Activated T-cell treated with anti-CD3 and anti-CD28 coated beads, Interleukin-2, amount 50 U/mL, for 72 hours (primary cell): Measurements from ENCODE around the gene MAP3K4. TPM values are rescaled to one million over a fixed set of nuclear protein-coding genes. Genes with fewer than 3 reads are reported as not detected.
"Not testable (repeated sequence)": the region's sequence is repeated elsewhere in the genome, so short reads cannot be mapped to it uniquely, and the experiment has no call there.

Experiments
- ATAC-seq, 2 donors: fragments of 150-1000 bp; cut with Tn5 transposase; replicated peaks in 1 of 2; 2 replicates each; pipeline ENCODE4 v1.10.0; 2021; ENCODE audit warnings: moderate library complexity in 2 of 2, mild to moderate bottlenecking in 1 of 2
- DNase-seq, 2 donors: peaks; one replicate each; pipeline ENCODE4 v3.0.0; 2021 to 2022; ENCODE audit warnings: mixed read lengths in 1 of 2
- H3K27ac Mint-ChIP-seq: one replicate; pipeline ENCODE4 v1.8.0; 2022; ENCODE audit warnings: mild to moderate bottlenecking, moderate library complexity, mixed read lengths
- H3K27me3 Mint-ChIP-seq: one replicate; pipeline ENCODE4 v1.8.0; 2022; ENCODE audit warnings: low read depth, mixed read lengths
- H3K36me3 Mint-ChIP-seq, 2 donors: one replicate each; pipeline ENCODE4 v1.8.0; 2022; ENCODE audit warnings: mixed read lengths in 2 of 2, mild to moderate bottlenecking in 1 of 2; ENCODE audit not compliant: insufficient read depth in 2 of 2
- H3K4me1 Mint-ChIP-seq: one replicate; pipeline ENCODE4 v1.8.0; 2022; ENCODE audit warnings: low read depth, mixed read lengths
- H3K4me3 Mint-ChIP-seq, 2 donors: one replicate each; pipeline ENCODE4 v1.8.0; 2022; ENCODE audit warnings: mild to moderate bottlenecking in 2 of 2, mixed read lengths in 2 of 2, moderate library complexity in 2 of 2
- H3K9me3 Mint-ChIP-seq, 2 donors: one replicate each; pipeline ENCODE4 v1.8.0; 2022; ENCODE audit warnings: mixed read lengths in 2 of 2
- total RNA-seq, 2 donors: library from RNA; stranded (reverse); gene quantifications; one replicate each; pipeline ENCODE4 v1.2.3, GENCODE V29; 2022

Gene MAP3K4
- total RNA-seq, 2 donors from 2014 or later = 47.3 to 50.9 TPM

GRCh38 chr6:161117942-161118341, 126.4 kb downstream of the MAP3K4 start:
- peaks cover 4 to 12% of the 10 kb centered on the region in 2 donors for H3K9me3 Mint-ChIP-seq
- peaks cover 26 to 61% of the 10 kb centered on the region in 2 donors for H3K36me3 Mint-ChIP-seq
- no peaks in the 10 kb centered on the region for H3K27me3 Mint-ChIP-seq
- peaks cover 21% of the 10 kb centered on the region for H3K4me1 Mint-ChIP-seq
- DNase-seq = no peak
- H3K4me3 Mint-ChIP-seq = no peak overlapping the region
- no peak overlapping the region for H3K27ac Mint-ChIP-seq
- no peak for ATAC-seq

GRCh38 chr6:161123319-161123718, 131.8 kb downstream of the MAP3K4 start:
- not testable (repeated sequence) for H3K27ac Mint-ChIP-seq, H3K4me3 Mint-ChIP-seq, DNase-seq, ATAC-seq, H3K27me3 Mint-ChIP-seq
- H3K9me3 Mint-ChIP-seq = peaks cover 15 to 17% of the 10 kb centered on the region in 2 donors
- peaks cover 39 to 71% of the 10 kb centered on the region in 2 donors for H3K36me3 Mint-ChIP-seq
- H3K4me1 Mint-ChIP-seq = peaks cover 14% of the 10 kb centered on the region

- Mint-ChIP-seq H3K27me3 (no peaks in the 10 kb centered on the region), H3K36me3 (peaks cover 35 to 50% of the 10 kb centered on the region in 2 donors), H3K27ac (peak overlapping the region; percentile 7), H3K9me3 (peaks cover 8 to 15% of the 10 kb centered on the region in 2 donors), H3K4me3 (no peak overlapping the region), H3K4me1 (peaks cover 24% of the 10 kb centered on the region)
- ATAC-seq (no peak), DNase-seq (no peak)
These were observed 134.0 kb downstream of the MAP3K4 start for GRCh38 chr6:161125591-161125990.

GRCh38 chr6:161127071-161127740, 135.6 kb downstream of the MAP3K4 start:
- DNase-seq (no peak), ATAC-seq (no peak)
- no peak overlapping the region for H3K4me3 Mint-ChIP-seq
- H3K27ac Mint-ChIP-seq = peak overlapping the region; percentile 93
- H3K27me3 Mint-ChIP-seq = no peaks in the 10 kb centered on the region
- H3K9me3 Mint-ChIP-seq = peaks cover 3 to 13% of the 10 kb centered on the region in 2 donors
- H3K36me3 Mint-ChIP-seq = peaks cover 32 to 40% of the 10 kb centered on the region in 2 donors
- H3K4me1 Mint-ChIP-seq = peaks cover 24% of the 10 kb centered on the region

- Mint-ChIP-seq H3K36me3 (peaks cover 30 to 31% of the 10 kb centered on the region in 2 donors), H3K9me3 (peaks cover 3 to 13% of the 10 kb centered on the region in 2 donors), H3K27me3 (no peaks in the 10 kb centered on the region), H3K27ac (peak overlapping the region; percentile 76), H3K4me1 (peaks cover 24% of the 10 kb centered on the region), H3K4me3 (peak overlapping the region; percentile 45 to 46)
- DNase-seq (peak in 1 of 2 donors; percentile 12), ATAC-seq (peak; percentile 57 to 59)
These were observed 136.7 kb downstream of the MAP3K4 start for GRCh38 chr6:161128230-161128629.

GRCh38 chr6:161128680-161129196, 137.2 kb downstream of the MAP3K4 start:
- peaks cover 3 to 10% of the 10 kb centered on the region in 2 donors for H3K9me3 Mint-ChIP-seq
- H3K36me3 Mint-ChIP-seq = peaks cover 26% of the 10 kb centered on the region in 2 donors
- H3K27ac Mint-ChIP-seq = peak overlapping the region; percentile 76
- peak; percentile 51 to 56 for DNase-seq
- no peaks in the 10 kb centered on the region for H3K27me3 Mint-ChIP-seq
- H3K4me3 Mint-ChIP-seq = peak overlapping the region; percentile 45 to 46
- peak; percentile 79 to 83 for ATAC-seq
- H3K4me1 Mint-ChIP-seq = peaks cover 24% of the 10 kb centered on the region

GRCh38 chr6:161130541-161130940, 139.0 kb downstream of the MAP3K4 start:
- peaks cover 12 to 14% of the 10 kb centered on the region in 2 donors for H3K36me3 Mint-ChIP-seq
- H3K4me3 Mint-ChIP-seq = no peak overlapping the region
- DNase-seq (no peak), ATAC-seq (no peak)
- no peaks in the 10 kb centered on the region for H3K27me3 Mint-ChIP-seq
- peaks cover 24% of the 10 kb centered on the region for H3K4me1 Mint-ChIP-seq
- no peak overlapping the region for H3K27ac Mint-ChIP-seq
- no peaks in the 10 kb centered on the region for H3K9me3 Mint-ChIP-seq

GRCh38 chr6:161130967-161131766, 139.6 kb downstream of the MAP3K4 start:
- Mint-ChIP-seq H3K27me3 (no peaks in the 10 kb centered on the region), H3K9me3 (no peaks in the 10 kb centered on the region), H3K4me3 (no peak overlapping the region), H3K4me1 (peaks cover 24% of the 10 kb centered on the region), H3K36me3 (peaks cover 6 to 12% of the 10 kb centered on the region in 2 donors), H3K27ac (no peak overlapping the region)
- no peak for DNase-seq
- no peak for ATAC-seq

- H3K36me3 Mint-ChIP-seq = peaks cover 3 to 9% of the 10 kb centered on the region in 2 donors
- no peaks in the 10 kb centered on the region for H3K27me3 Mint-ChIP-seq
- no peak overlapping the region for H3K4me3 Mint-ChIP-seq
- no peak overlapping the region for H3K27ac Mint-ChIP-seq
- no peak for DNase-seq
- no peak for ATAC-seq
- peaks cover 20% of the 10 kb centered on the region for H3K4me1 Mint-ChIP-seq
- no peaks in the 10 kb centered on the region for H3K9me3 Mint-ChIP-seq
These were observed 140.8 kb downstream of the MAP3K4 start for GRCh38 chr6:161132384-161132783.

- no peak for DNase-seq
- no peaks in the 10 kb centered on the region for H3K9me3 Mint-ChIP-seq
These were observed 142.4 kb downstream of the MAP3K4 start for GRCh38 chr6:161133963-161134362.

GRCh38 chr6:161134550-161135298, 143.2 kb downstream of the MAP3K4 start:
- Mint-ChIP-seq H3K9me3 (no peaks in the 10 kb centered on the region), H3K4me3 (no peak overlapping the region), H3K27ac (no peak overlapping the region), H3K27me3 (no peaks in the 10 kb centered on the region), H3K36me3 (peaks cover 0 to 6% of the 10 kb centered on the region in 2 donors), H3K4me1 (peaks cover 5% of the 10 kb centered on the region)
- DNase-seq (no peak), ATAC-seq (no peak)

More at GRCh38 chr6:161133963-161134362, 142.4 kb downstream of the MAP3K4 start:
- Mint-ChIP-seq H3K27me3 (no peaks in the 10 kb centered on the region), H3K27ac (no peak overlapping the region), H3K36me3 (peaks cover 0 to 7% of the 10 kb centered on the region in 2 donors), H3K4me3 (no peak overlapping the region), H3K4me1 (peaks cover 9% of the 10 kb centered on the region)
- no peak for ATAC-seq

GRCh38 chr6:161135695-161136591, 144.4 kb downstream of the MAP3K4 start:
- ATAC-seq (peak in 1 of 2 donors; percentile 25), DNase-seq (no peak)
- peaks cover 5% of the 10 kb centered on the region for H3K4me1 Mint-ChIP-seq
- H3K9me3 Mint-ChIP-seq = no peaks in the 10 kb centered on the region
- no peak overlapping the region for H3K4me3 Mint-ChIP-seq
- H3K36me3 Mint-ChIP-seq = peaks cover 0 to 6% of the 10 kb centered on the region in 2 donors
- no peak overlapping the region for H3K27ac Mint-ChIP-seq
- no peaks in the 10 kb centered on the region for H3K27me3 Mint-ChIP-seq
